Right lobe of liver (tissue), 4 donors: ENCODE data around the gene ABLIM3.

Experiments used
- POLR2A ChIP-seq: fragments of 450-650 bp; IDR thresholded peaks from one replicate; pipeline ENCODE4 v1.6.1; 2017; ENCODE audit warnings: antibody characterized with exemption, mild to moderate bottlenecking
- TF ChIP-seq, protein P1 (sequence below), 4 donors: fragments of 200-600 bp in 3 of 4; fragments of 450-650 bp in 1 of 4; IDR thresholded peaks; one replicate each; pipeline versions ENCODE4 v1.5.1 to v1.8.0; 2016 to 2022; ENCODE audit warnings: antibody characterized with exemption in 4 of 4, mild to moderate bottlenecking in 2 of 4
- donor health status: DM: no; HTN: no; CAD: no.
- donor health status: DM: no; HTN: no; CAD: no.
- donor health status: DM: no; HTN: yes; CAD: no.

DNA sequence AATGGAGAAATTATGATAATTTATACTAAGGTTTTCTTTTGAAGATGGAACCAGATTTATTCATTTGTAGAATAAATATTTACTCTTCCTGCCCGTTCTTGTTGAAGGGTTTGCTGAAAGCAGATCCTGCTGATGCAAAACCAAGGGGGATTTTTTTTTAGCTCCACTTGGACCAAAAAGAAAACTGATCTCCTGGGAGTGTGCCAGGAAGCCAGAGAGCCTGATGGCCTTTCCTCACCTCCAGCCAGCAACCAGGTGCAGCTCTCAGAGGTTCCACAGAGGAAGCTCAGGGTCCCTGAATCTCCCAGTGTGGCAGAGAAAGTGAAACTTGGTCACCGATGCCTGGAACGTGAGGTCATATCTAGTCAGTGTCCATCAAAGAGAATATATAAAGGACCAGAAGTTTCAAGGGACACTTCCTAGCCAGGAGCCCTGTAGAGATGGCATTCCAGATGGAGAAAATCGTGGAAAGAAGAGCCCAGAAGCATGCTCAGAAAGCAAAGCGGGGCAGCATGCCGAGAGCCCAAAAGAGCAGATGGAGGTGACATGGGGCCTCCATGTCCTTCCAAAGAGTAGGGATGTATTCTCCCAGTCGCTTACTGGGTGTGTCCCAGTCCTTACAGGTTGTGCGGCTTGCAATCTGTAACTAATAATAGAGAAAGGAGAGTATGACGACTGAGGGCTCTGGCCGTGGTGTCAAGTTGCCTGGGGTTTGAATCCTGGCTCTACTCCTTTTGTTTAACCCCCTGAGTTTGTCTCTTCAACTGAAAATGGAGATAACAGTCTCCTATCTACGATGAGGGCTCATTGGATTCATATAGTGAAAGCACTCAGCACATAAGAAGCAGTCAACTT, 142.6 kb downstream of the ABLIM3 start:
- TF ChIP-seq, protein P1, sequence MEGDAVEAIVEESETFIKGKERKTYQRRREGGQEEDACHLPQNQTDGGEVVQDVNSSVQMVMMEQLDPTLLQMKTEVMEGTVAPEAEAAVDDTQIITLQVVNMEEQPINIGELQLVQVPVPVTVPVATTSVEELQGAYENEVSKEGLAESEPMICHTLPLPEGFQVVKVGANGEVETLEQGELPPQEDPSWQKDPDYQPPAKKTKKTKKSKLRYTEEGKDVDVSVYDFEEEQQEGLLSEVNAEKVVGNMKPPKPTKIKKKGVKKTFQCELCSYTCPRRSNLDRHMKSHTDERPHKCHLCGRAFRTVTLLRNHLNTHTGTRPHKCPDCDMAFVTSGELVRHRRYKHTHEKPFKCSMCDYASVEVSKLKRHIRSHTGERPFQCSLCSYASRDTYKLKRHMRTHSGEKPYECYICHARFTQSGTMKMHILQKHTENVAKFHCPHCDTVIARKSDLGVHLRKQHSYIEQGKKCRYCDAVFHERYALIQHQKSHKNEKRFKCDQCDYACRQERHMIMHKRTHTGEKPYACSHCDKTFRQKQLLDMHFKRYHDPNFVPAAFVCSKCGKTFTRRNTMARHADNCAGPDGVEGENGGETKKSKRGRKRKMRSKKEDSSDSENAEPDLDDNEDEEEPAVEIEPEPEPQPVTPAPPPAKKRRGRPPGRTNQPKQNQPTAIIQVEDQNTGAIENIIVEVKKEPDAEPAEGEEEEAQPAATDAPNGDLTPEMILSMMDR (IDR thresholded peaks at IDR 0.05) = no peak
- no peak for TF ChIP-seq POLR2A
